Measurements from ENCODE around the gene GLCE.

DNA sequence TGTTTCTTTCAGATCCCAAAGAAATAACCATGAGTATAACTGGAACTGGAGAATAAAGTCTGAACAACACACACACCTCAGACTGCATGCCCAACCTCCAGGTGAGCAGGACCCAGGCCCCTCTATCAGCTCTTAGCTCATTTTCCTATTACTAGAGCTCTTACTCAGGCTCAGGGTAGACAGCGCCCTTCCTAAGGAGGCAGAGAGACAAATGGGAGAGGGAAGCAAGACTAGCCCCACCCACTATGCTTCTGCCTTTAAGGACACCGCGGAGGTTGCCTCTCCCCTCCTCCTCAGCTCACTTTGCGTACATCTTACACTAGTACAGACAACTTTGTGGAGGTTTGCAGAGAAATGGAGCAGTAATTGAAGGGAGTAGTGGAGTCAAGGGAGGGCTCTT, 44.0 kb upstream of the GLCE start:
- TF ChIP-seq, protein P1, sequence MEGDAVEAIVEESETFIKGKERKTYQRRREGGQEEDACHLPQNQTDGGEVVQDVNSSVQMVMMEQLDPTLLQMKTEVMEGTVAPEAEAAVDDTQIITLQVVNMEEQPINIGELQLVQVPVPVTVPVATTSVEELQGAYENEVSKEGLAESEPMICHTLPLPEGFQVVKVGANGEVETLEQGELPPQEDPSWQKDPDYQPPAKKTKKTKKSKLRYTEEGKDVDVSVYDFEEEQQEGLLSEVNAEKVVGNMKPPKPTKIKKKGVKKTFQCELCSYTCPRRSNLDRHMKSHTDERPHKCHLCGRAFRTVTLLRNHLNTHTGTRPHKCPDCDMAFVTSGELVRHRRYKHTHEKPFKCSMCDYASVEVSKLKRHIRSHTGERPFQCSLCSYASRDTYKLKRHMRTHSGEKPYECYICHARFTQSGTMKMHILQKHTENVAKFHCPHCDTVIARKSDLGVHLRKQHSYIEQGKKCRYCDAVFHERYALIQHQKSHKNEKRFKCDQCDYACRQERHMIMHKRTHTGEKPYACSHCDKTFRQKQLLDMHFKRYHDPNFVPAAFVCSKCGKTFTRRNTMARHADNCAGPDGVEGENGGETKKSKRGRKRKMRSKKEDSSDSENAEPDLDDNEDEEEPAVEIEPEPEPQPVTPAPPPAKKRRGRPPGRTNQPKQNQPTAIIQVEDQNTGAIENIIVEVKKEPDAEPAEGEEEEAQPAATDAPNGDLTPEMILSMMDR (IDR thresholded peaks at IDR 0.05): no peak
- TF ChIP-seq ZBTB21 (CRISPR knock-in tag; IDR thresholded peaks at IDR 0.05; ENCODE audit: borderline replicate concordance) (no peak), ZNF138 (CRISPR knock-in tag; conservative IDR thresholded peaks at IDR 0.05) (no peak), RELA (CRISPR knock-in tag; IDR thresholded peaks at IDR 0.05; ENCODE audit: borderline replicate concordance) (no peak), E2F4 (CRISPR knock-in tag; IDR thresholded peaks at IDR 0.05; ENCODE audit: borderline replicate concordance, low read depth) (no peak), NFE2L1 (CRISPR knock-in tag; IDR thresholded peaks at IDR 0.05) (no peak)

Data from WTC11 (cell line).